Gastrocnemius medialis (tissue), 4 donors: ENCODE measurements around the gene CMTM4.

Source experiments
- CTCF ChIP-seq, 5 experiments: fragments of 450-650 bp in 3 of 5; fragments of 200-600 bp in 2 of 5; sonication (generic) in 2 of 5; IDR thresholded peaks in 4 of 5; conservative IDR thresholded peaks in 1 of 5; 1 replicate in 4 of 5; 2 replicates in 1 of 5; pipeline ENCODE4 v1.5.1; 2016 to 2019; ENCODE audit warnings: antibody characterized with exemption in 5 of 5, mild to moderate bottlenecking in 3 of 5, moderate library complexity in 3 of 5
- POLR2A ChIP-seq, 2 donors: fragments of 450-650 bp; IDR thresholded peaks; one replicate each; pipeline ENCODE4 v1.6.1; 2017; ENCODE audit warnings: antibody characterized with exemption in 2 of 2, mild to moderate bottlenecking in 2 of 2, moderate library complexity in 2 of 2

- TF ChIP-seq CTCF (IDR thresholded peaks at IDR 0.05 in 4 of 5, conservative IDR thresholded peaks at IDR 0.05 in 1 of 5) (no peak), POLR2A (IDR thresholded peaks at IDR 0.05) (no peak)
These were observed 49.5 kb upstream of the CMTM4 start for GRCh38 chr16:66746048-66746447.
